Measurements from ENCODE around the gene RALGAPB. TPM values are rescaled to one million over a fixed set of nuclear protein-coding genes. Genes with fewer than 3 reads are reported as not detected.

Gene RALGAPB
- total and polyA plus RNA-seq, 2 of the 13 experiments (the other 11 are each of a cell fraction or from before 2014, with no cell fraction given), result 17.6 to 30.6 TPM

DNA sequence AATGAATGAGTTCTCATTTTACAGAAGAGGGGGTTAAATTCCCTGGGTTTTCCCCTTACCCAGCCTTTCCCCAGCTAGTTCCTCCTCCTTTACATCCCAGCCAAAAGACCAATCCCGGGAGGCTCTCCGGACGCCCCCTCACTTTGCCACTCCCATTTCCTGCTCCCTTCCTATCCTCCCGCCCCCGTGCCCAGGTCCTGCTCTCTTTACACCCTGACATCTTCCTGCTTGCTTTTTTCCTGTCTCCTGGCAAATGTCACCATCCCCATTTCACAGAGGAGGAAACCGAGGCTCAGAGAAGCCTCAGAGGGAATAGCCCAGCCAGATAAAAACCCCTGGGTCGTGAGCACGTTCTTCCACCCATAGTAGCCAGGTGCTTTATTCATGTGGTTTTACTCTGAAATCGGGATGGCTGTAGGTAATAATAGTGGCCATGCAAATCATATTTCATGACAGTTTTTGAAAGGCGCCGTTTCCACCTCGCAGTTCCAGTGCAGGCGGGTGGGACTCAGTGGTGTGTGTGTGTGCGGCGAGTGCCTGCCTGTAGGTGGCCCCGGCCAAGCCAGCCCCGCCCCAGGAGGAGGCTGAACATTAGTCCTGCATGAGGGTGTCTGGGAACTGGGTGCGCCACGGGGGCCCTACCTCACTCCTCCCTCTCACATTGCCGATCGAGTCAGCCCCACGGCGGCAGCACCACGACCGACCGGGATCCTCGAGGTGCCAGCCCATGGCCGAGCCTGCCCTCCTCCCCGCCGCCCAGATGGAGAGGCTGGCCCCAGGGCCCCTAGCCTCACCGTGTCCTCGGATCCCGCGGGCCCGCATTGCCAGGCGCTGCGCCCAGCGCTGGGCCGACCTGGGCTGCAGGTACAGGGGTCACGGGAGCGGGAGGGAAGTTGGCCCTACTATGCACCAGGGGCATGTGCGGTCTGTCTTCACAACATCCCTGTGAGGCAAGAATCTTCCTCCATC lies 128.9 kb downstream of the RALGAPB start, which contains the start of gene ARHGAP40 (continued):
- TF ChIP-seq, protein P1, sequence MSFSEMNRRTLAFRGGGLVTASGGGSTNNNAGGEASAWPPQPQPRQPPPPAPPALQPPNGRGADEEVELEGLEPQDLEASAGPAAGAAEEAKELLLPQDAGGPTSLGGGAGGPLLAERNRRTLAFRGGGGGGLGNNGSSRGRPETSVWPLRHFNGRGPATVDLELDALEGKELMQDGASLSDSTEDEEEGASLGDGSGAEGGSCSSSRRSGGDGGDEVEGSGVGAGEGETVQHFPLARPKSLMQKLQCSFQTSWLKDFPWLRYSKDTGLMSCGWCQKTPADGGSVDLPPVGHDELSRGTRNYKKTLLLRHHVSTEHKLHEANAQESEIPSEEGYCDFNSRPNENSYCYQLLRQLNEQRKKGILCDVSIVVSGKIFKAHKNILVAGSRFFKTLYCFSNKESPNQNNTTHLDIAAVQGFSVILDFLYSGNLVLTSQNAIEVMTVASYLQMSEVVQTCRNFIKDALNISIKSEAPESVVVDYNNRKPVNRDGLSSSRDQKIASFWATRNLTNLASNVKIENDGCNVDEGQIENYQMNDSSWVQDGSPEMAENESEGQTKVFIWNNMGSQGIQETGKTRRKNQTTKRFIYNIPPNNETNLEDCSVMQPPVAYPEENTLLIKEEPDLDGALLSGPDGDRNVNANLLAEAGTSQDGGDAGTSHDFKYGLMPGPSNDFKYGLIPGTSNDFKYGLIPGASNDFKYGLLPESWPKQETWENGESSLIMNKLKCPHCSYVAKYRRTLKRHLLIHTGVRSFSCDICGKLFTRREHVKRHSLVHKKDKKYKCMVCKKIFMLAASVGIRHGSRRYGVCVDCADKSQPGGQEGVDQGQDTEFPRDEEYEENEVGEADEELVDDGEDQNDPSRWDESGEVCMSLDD (CRISPR knock-in tag; IDR thresholded peaks at IDR 0.05; ENCODE audit: borderline replicate concordance), result no peak
- TF ChIP-seq GTF2F1 (IDR thresholded peaks at IDR 0.05; ENCODE audit: low read length) (no peak), ZNF124 (CRISPR knock-in tag; IDR thresholded peaks at IDR 0.05) (no peak), SKIL (CRISPR knock-in tag; IDR thresholded peaks at IDR 0.05; ENCODE audit: borderline replicate concordance) (no peak), RBM22 (optimal IDR thresholded peaks at IDR 0.05; ENCODE audit: low read length) (no peak), SAFB2 (CRISPR knock-in tag; IDR thresholded peaks at IDR 0.05; ENCODE audit: borderline replicate concordance, low read depth) (0 out of 2 replicates have a peak, but pooled peaks have one; percentile 35), GABPB1 (CRISPR knock-in tag; IDR thresholded peaks at IDR 0.05) (peak; percentile 68; the same call in 1 of the 2 replicates), HOXA5 (CRISPR knock-in tag; IDR thresholded peaks at IDR 0.05) (no peak), ZBTB46 (CRISPR knock-in tag; IDR thresholded peaks at IDR 0.05; ENCODE audit: borderline replicate concordance) (no peak), ELF3 (CRISPR knock-in tag; IDR thresholded peaks at IDR 0.05) (no peak), SMAD1 (CRISPR knock-in tag; IDR thresholded peaks at IDR 0.05; ENCODE audit: borderline replicate concordance, low read depth) (0 out of 2 replicates have a peak, but pooled peaks have one; percentile 70)
- TF ChIP-seq, protein P2, sequence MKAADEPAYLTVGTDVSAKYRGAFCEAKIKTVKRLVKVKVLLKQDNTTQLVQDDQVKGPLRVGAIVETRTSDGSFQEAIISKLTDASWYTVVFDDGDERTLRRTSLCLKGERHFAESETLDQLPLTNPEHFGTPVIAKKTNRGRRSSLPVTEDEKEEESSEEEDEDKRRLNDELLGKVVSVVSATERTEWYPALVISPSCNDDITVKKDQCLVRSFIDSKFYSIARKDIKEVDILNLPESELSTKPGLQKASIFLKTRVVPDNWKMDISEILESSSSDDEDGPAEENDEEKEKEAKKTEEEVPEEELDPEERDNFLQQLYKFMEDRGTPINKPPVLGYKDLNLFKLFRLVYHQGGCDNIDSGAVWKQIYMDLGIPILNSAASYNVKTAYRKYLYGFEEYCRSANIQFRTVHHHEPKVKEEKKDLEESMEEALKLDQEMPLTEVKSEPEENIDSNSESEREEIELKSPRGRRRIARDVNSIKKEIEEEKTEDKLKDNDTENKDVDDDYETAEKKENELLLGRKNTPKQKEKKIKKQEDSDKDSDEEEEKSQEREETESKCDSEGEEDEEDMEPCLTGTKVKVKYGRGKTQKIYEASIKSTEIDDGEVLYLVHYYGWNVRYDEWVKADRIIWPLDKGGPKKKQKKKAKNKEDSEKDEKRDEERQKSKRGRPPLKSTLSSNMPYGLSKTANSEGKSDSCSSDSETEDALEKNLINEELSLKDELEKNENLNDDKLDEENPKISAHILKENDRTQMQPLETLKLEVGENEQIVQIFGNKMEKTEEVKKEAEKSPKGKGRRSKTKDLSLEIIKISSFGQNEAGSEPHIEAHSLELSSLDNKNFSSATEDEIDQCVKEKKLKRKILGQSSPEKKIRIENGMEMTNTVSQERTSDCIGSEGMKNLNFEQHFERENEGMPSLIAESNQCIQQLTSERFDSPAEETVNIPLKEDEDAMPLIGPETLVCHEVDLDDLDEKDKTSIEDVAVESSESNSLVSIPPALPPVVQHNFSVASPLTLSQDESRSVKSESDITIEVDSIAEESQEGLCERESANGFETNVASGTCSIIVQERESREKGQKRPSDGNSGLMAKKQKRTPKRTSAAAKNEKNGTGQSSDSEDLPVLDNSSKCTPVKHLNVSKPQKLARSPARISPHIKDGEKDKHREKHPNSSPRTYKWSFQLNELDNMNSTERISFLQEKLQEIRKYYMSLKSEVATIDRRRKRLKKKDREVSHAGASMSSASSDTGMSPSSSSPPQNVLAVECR (CRISPR knock-in tag; IDR thresholded peaks at IDR 0.05; ENCODE audit: borderline replicate concordance), result peak; percentile 57
- TF ChIP-seq, protein P3, sequence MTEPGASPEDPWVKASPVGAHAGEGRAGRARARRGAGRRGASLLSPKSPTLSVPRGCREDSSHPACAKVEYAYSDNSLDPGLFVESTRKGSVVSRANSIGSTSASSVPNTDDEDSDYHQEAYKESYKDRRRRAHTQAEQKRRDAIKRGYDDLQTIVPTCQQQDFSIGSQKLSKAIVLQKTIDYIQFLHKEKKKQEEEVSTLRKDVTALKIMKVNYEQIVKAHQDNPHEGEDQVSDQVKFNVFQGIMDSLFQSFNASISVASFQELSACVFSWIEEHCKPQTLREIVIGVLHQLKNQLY (CRISPR knock-in tag; IDR thresholded peaks at IDR 0.05), result no peak
- TF ChIP-seq, protein P4, sequence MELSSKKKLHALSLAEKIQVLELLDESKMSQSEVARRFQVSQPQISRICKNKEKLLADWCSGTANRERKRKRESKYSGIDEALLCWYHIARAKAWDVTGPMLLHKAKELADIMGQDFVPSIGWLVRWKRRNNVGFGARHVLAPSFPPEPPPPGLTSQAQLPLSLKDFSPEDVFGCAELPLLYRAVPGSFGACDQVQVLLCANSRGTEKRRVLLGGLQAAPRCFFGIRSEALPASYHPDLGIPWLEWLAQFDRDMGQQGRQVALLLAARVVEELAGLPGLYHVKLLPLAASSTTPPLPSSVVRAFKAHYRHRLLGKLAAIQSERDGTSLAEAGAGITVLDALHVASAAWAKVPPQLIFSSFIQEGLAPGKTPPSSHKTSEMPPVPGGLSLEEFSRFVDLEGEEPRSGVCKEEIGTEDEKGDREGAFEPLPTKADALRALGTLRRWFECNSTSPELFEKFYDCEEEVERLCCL (CRISPR knock-in tag; IDR thresholded peaks at IDR 0.05; ENCODE audit: borderline replicate concordance), result no peak
